ENCODE results near the gene SPDYE4.

SPDYE4 gene

GRCh38 chr17:8741366-8741765 is 17.0 kb downstream of the SPDYE4 start:
- H3K4me3 ChIP-seq (ENCODE audit: insufficient read depth, low read depth, low read length): no peak overlapping the region
- peaks cover 7% of the 10 kb centered on the region for H3K27me3 ChIP-seq (ENCODE audit: control insufficient read depth, insufficient read depth, low read length, poor library complexity, severe bottlenecking)
- WGBS, 2 experiments: 96% methylated on average over 17 of the region's 17 CpGs
- no peaks in the 10 kb centered on the region for H3K36me3 ChIP-seq (ENCODE audit: control insufficient read depth, insufficient read depth, low read length)
- no peaks in the 10 kb centered on the region for H3K9me3 ChIP-seq (ENCODE audit: control insufficient read depth, low read length)
- no peak overlapping the region for H3K27ac ChIP-seq (ENCODE audit: insufficient read depth, low read depth, low read length, poor library complexity, severe bottlenecking)
- H3K4me1 ChIP-seq (ENCODE audit: control insufficient read depth, insufficient read depth, low read length): peaks cover 5% of the 10 kb centered on the region

DNA sequence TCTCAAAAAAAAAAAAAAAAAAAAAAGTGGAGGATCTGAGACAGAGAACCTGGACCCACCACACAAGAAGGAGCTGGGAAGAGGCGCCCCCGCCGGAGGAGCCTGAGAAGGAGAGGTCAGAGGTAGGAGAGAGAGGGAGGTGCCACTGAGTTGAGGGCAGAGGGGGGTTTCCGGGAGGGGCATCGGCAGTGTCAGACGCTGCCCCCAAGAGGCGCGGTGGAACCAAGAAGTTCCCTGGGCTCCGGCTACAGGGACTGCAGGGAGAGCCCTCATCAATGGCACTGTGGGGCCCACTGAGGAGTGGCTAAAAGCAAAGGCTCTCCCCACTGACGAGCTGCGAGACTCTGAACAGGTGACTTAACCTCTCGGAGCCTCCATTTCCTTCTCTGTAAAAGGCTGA is 17.9 kb downstream of the SPDYE4 start:
- Histone ChIP-seq H3K27me3 (ENCODE audit: control insufficient read depth, insufficient read depth, low read length, poor library complexity, severe bottlenecking) (peaks cover 2% of the 10 kb centered on the region), H3K4me1 (ENCODE audit: control insufficient read depth, insufficient read depth, low read length) (peaks cover 5% of the 10 kb centered on the region), H3K9me3 (ENCODE audit: control insufficient read depth, low read length) (no peaks in the 10 kb centered on the region), H3K27ac (ENCODE audit: insufficient read depth, low read depth, low read length, poor library complexity, severe bottlenecking) (no peak overlapping the region), H3K4me3 (ENCODE audit: insufficient read depth, low read depth, low read length) (no peak overlapping the region), H3K36me3 (ENCODE audit: control insufficient read depth, insufficient read depth, low read length) (no peaks in the 10 kb centered on the region)
- WGBS, 2 experiments: 65 to 68% methylated on average over 12 of the region's 12 CpGs

DNA sequence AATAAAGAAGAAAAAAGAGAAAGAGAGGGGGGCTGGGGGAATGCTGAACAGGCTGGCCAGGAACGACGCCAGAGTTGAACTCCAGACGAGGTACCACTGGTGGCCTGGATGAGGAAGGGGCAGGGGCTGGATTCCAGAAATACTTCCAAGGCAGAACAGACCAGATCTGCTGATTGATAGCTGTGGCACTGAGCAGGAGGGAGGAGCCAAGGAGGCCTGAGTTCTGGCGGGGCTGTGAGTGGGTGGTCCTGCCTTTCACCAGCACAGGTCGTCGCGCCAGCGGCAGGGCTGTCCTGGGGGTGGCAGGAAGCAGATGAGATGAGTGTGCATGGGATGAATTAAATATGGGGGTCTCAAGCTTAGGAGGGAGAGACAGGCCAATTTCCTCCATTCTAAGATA is 19.2 kb downstream of the SPDYE4 start:
- Histone ChIP-seq H3K27ac (ENCODE audit: insufficient read depth, low read depth, low read length, poor library complexity, severe bottlenecking) (peak overlapping the region; percentile 17), H3K4me3 (ENCODE audit: insufficient read depth, low read depth, low read length) (no peak overlapping the region), H3K9me3 (ENCODE audit: control insufficient read depth, low read length) (no peaks in the 10 kb centered on the region), H3K27me3 (ENCODE audit: control insufficient read depth, insufficient read depth, low read length, poor library complexity, severe bottlenecking) (no peaks in the 10 kb centered on the region), H3K4me1 (ENCODE audit: control insufficient read depth, insufficient read depth, low read length) (peaks cover 5% of the 10 kb centered on the region), H3K36me3 (ENCODE audit: control insufficient read depth, insufficient read depth, low read length) (no peaks in the 10 kb centered on the region)
- WGBS, 2 experiments: 14 to 18% methylated on average over 8 of the region's 8 CpGs

- no peak overlapping the region for H3K4me3 ChIP-seq (ENCODE audit: insufficient read depth, low read depth, low read length)
- H3K27me3 ChIP-seq (ENCODE audit: control insufficient read depth, insufficient read depth, low read length, poor library complexity, severe bottlenecking): no peaks in the 10 kb centered on the region
- H3K9me3 ChIP-seq (ENCODE audit: control insufficient read depth, low read length): no peaks in the 10 kb centered on the region
- 88 to 93% methylated on average over 2 of the region's 2 CpGs for whole genome bisulfite sequencing, 2 experiments
- H3K4me1 ChIP-seq (ENCODE audit: control insufficient read depth, insufficient read depth, low read length): peaks cover 5% of the 10 kb centered on the region
- no peak overlapping the region for H3K27ac ChIP-seq (ENCODE audit: insufficient read depth, low read depth, low read length, poor library complexity, severe bottlenecking)
- H3K36me3 ChIP-seq (ENCODE audit: control insufficient read depth, insufficient read depth, low read length): no peaks in the 10 kb centered on the region
Observed at GRCh38 chr17:8736796-8737195, 21.6 kb downstream of the SPDYE4 start.

- Histone ChIP-seq H3K4me3 (ENCODE audit: insufficient read depth, low read depth, low read length) (no peak overlapping the region), H3K27me3 (ENCODE audit: control insufficient read depth, insufficient read depth, low read length, poor library complexity, severe bottlenecking) (no peaks in the 10 kb centered on the region), H3K4me1 (ENCODE audit: control insufficient read depth, insufficient read depth, low read length) (peaks cover 5% of the 10 kb centered on the region), H3K27ac (ENCODE audit: insufficient read depth, low read depth, low read length, poor library complexity, severe bottlenecking) (no peak overlapping the region), H3K9me3 (ENCODE audit: control insufficient read depth, low read length) (no peaks in the 10 kb centered on the region), H3K36me3 (ENCODE audit: control insufficient read depth, insufficient read depth, low read length) (no peaks in the 10 kb centered on the region)
- WGBS, 2 experiments: 90 to 94% methylated on average over 6 of the region's 6 CpGs
Observed at GRCh38 chr17:8736362-8736761, 22.0 kb downstream of the SPDYE4 start.

DNA sequence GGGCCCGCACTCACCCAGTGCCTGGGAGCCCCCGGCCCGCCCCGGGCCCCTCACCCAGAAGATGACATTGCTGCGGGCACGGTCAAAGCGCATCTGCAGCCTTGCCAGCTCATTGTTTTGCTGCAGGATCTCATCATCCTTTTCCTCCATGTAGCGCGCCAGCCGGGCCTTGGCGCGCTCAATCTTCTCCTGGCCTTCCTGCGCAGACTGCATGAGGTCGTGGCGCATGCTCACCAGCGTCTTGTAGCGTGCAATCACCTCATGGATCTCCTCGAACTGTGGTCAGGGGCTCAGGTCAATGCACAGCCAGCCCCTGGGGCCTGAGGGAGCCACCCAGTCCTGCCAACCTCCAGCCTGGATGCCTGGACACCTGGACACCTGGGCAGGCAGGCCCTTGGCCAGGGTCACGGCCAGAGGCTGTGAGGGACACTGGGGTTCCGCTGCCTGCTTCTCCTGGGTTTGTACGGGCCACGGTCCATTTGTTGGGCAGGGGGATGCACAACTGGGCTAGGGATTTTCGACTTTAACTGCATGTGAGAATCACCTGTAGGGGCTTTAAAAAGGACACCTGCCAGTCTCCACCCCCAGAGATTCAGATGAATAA is 22.9 kb downstream of the SPDYE4 start:
- Histone ChIP-seq H3K27ac (ENCODE audit: insufficient read depth, low read depth, low read length, poor library complexity, severe bottlenecking) (no peak overlapping the region), H3K4me3 (ENCODE audit: insufficient read depth, low read depth, low read length) (no peak overlapping the region), H3K27me3 (ENCODE audit: control insufficient read depth, insufficient read depth, low read length, poor library complexity, severe bottlenecking) (no peaks in the 10 kb centered on the region), H3K36me3 (ENCODE audit: control insufficient read depth, insufficient read depth, low read length) (no peaks in the 10 kb centered on the region), H3K9me3 (ENCODE audit: control insufficient read depth, low read length) (no peaks in the 10 kb centered on the region), H3K4me1 (ENCODE audit: control insufficient read depth, insufficient read depth, low read length) (peaks cover 5% of the 10 kb centered on the region)
- WGBS, 2 experiments: 92 to 96% methylated on average over 23 of the region's 23 CpGs

DNA sequence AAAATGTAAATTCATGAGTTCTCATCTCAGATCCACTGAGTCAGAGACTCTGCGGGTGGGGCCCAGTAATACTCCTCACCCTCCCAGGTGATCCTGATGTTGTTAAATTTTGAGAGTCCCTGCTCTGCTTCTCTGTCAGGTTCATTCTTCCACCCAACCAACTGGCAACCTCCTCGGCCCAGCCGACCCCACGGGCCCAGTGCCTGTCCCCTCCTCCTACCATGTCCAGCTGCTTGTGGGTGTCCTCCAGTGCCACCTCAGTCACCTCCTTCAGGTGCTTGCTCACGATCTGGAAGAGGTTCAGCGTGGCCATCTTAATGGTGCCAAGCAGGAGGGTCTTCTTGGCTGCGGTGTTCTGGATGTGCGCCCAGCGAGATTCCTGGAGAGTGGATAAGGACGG is 23.5 kb downstream of the SPDYE4 start:
- Histone ChIP-seq H3K27ac (ENCODE audit: insufficient read depth, low read depth, low read length, poor library complexity, severe bottlenecking) (no peak overlapping the region), H3K27me3 (ENCODE audit: control insufficient read depth, insufficient read depth, low read length, poor library complexity, severe bottlenecking) (no peaks in the 10 kb centered on the region), H3K4me1 (ENCODE audit: control insufficient read depth, insufficient read depth, low read length) (peaks cover 5% of the 10 kb centered on the region), H3K9me3 (ENCODE audit: control insufficient read depth, low read length) (no peaks in the 10 kb centered on the region), H3K4me3 (ENCODE audit: insufficient read depth, low read depth, low read length) (no peak overlapping the region), H3K36me3 (ENCODE audit: control insufficient read depth, insufficient read depth, low read length) (no peaks in the 10 kb centered on the region)
- 91% methylated on average over 10 of the region's 10 CpGs for WGBS, 2 experiments

DNA sequence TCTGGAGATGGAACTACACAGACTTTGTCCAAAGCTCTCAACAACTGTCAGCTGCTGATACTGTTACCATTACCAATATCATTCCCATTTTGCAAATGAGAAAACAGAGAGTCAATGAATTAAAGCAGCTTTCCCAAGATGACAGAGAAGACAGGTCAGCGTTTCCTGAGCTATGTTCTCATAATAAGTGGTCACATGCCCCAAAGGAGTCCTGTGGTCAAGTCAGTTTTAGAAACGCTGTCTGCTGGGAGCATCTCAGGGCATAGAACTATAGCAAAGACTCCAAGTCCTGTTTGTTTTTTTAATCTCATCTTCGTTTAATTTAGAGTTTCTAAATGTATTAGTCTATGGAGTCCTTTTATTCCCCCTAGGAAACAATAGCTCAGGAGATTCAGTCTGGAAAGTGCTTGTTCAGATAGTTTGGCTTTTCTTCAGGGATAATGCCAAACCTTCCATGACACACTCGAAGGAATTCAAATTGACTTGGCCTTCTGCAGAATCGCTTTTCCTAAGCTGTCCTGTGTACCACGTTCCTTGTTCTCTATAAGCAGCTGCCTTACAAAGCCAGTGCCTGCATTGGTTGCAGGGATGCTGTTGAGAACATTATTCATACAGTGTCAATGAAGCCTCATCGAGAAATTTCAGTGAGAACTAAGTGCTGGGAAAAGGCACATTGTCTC is 25.8 kb downstream of the SPDYE4 start:
- H3K36me3 ChIP-seq (ENCODE audit: control insufficient read depth, insufficient read depth, low read length): no peaks in the 10 kb centered on the region
- peaks cover 5% of the 10 kb centered on the region for H3K4me1 ChIP-seq (ENCODE audit: control insufficient read depth, insufficient read depth, low read length)
- H3K9me3 ChIP-seq (ENCODE audit: control insufficient read depth, low read length): no peaks in the 10 kb centered on the region
- H3K4me3 ChIP-seq (ENCODE audit: insufficient read depth, low read depth, low read length): no peak overlapping the region
- H3K27me3 ChIP-seq (ENCODE audit: control insufficient read depth, insufficient read depth, low read length, poor library complexity, severe bottlenecking): no peaks in the 10 kb centered on the region
- 87 to 94% methylated on average over 6 to 7 of the region's 7 CpGs for WGBS, 2 experiments
- H3K27ac ChIP-seq (ENCODE audit: insufficient read depth, low read depth, low read length, poor library complexity, severe bottlenecking): no peak overlapping the region

DNA sequence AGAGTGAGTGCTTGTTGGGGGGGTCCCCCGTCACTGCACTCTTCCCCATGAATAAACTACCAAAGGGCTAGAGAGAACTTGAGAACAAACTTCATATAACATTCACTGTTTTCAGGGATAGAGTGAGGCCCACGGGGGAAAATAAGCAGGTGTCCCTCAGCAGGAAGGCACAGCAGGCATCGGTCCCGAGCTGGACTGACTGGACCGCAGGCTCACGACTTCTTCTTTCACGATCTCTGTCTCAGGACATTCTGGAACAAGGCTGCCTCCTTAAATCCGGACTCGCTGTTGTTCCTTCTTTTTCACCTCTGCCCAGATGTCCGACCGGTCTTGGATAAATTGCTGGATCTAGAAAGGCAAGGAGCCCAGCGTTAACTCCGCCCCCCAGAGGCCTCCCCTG is 28.5 kb downstream of the SPDYE4 start:
- Histone ChIP-seq H3K27ac (ENCODE audit: insufficient read depth, low read depth, low read length, poor library complexity, severe bottlenecking) (no peak overlapping the region), H3K36me3 (ENCODE audit: control insufficient read depth, insufficient read depth, low read length) (no peaks in the 10 kb centered on the region), H3K9me3 (ENCODE audit: control insufficient read depth, low read length) (no peaks in the 10 kb centered on the region), H3K4me1 (ENCODE audit: control insufficient read depth, insufficient read depth, low read length) (peaks cover 5% of the 10 kb centered on the region), H3K27me3 (ENCODE audit: control insufficient read depth, insufficient read depth, low read length, poor library complexity, severe bottlenecking) (no peaks in the 10 kb centered on the region), H3K4me3 (ENCODE audit: insufficient read depth, low read depth, low read length) (no peak overlapping the region)
- 90 to 91% methylated on average over 13 of the region's 13 CpGs for WGBS, 2 experiments

DNA sequence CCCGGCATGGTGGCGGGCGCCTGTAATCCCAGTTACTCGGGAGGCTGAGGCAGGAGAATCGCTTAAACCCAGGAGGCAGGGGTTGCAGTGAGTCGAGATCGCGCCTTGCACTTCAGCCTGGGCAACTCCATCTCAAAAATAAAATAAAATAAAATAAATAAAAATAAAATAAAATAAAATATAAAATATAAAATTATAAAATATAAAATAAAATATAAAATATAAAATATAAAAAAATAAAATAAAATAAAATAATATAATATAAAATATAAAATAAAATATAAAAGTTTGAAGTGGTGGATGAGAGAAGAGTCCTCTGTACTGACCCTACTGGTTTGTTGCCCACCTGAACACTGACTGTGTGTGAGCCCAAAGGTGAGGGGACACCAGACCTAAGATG is 28.9 kb downstream of the SPDYE4 start:
- 82 to 89% methylated on average over 8 of the region's 8 CpGs for WGBS, 2 experiments
- Histone ChIP-seq H3K36me3 (ENCODE audit: control insufficient read depth, insufficient read depth, low read length) (no peaks in the 10 kb centered on the region), H3K27ac (ENCODE audit: insufficient read depth, low read depth, low read length, poor library complexity, severe bottlenecking) (no peak overlapping the region), H3K4me1 (ENCODE audit: control insufficient read depth, insufficient read depth, low read length) (peaks cover 5% of the 10 kb centered on the region), H3K4me3 (ENCODE audit: insufficient read depth, low read depth, low read length) (no peak overlapping the region), H3K27me3 (ENCODE audit: control insufficient read depth, insufficient read depth, low read length, poor library complexity, severe bottlenecking) (no peaks in the 10 kb centered on the region), H3K9me3 (ENCODE audit: control insufficient read depth, low read length) (no peaks in the 10 kb centered on the region)
